Skeletal muscle satellite cell (primary cell): Measurements from ENCODE around the gene FNIP2.

Experiments
- H3K27me3 ChIP-seq: 2 replicates; pipeline ENCODE4 v1.7.0; 2013; ENCODE audit warnings: low read length; ENCODE audit not compliant: control insufficient read depth, insufficient read depth
- H3K36me3 ChIP-seq: 2 replicates; pipeline ENCODE4 v1.7.0; 2013; ENCODE audit warnings: mild to moderate bottlenecking, control low read depth, low read length; ENCODE audit not compliant: insufficient read depth
- H3K4me1 ChIP-seq: 2 replicates; pipeline ENCODE4 v1.7.0; 2013; ENCODE audit warnings: low read length; ENCODE audit not compliant: control insufficient read depth, insufficient read depth
- H3K4me2 ChIP-seq: 2 replicates; pipeline ENCODE4 v1.7.0; 2013; ENCODE audit warnings: mild to moderate bottlenecking, low read length
- H3K4me3 ChIP-seq: 2 replicates; pipeline ENCODE4 v1.7.0; 2013; ENCODE audit warnings: low read length
- H3K9ac ChIP-seq: 2 replicates; pipeline ENCODE4 v1.7.0; 2013; ENCODE audit warnings: mild to moderate bottlenecking, low read depth, low read length, moderate library complexity
- H3K9me3 ChIP-seq: replicated peaks from 2 replicates; pipeline ENCODE4 v1.7.0; 2013; ENCODE audit warnings: mild to moderate bottlenecking, control low read depth, low read length

The FNIP2 gene

DNA sequence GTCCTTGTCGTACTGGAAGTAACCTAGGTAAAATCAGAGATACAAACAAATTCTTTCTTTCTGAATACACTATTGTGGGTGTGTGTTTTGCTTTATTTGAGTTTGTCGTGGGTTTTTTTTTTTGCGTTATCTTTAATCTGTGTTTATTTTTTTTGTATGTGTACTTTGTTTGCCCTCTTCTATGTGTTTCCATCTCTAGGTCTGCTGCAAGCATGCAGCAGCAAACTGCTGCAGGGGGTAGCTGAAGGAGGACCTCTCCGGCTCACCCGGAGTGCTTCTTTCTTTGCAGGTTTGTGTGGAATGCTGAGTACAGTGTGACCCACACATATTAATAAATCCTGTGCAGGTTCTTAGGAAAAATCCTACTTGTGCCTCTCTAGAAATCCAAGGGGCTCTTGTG is 64.8 kb downstream of the FNIP2 start:
- H3K4me1 ChIP-seq = no peaks in the 10 kb centered on the region
- H3K4me2 ChIP-seq = no peak overlapping the region
- peaks cover 27% of the 10 kb centered on the region for H3K36me3 ChIP-seq
- no peak overlapping the region for H3K4me3 ChIP-seq
- H3K9ac ChIP-seq = no peak overlapping the region
- H3K27me3 ChIP-seq = no peaks in the 10 kb centered on the region
- no peaks in the 10 kb centered on the region for H3K9me3 ChIP-seq

DNA sequence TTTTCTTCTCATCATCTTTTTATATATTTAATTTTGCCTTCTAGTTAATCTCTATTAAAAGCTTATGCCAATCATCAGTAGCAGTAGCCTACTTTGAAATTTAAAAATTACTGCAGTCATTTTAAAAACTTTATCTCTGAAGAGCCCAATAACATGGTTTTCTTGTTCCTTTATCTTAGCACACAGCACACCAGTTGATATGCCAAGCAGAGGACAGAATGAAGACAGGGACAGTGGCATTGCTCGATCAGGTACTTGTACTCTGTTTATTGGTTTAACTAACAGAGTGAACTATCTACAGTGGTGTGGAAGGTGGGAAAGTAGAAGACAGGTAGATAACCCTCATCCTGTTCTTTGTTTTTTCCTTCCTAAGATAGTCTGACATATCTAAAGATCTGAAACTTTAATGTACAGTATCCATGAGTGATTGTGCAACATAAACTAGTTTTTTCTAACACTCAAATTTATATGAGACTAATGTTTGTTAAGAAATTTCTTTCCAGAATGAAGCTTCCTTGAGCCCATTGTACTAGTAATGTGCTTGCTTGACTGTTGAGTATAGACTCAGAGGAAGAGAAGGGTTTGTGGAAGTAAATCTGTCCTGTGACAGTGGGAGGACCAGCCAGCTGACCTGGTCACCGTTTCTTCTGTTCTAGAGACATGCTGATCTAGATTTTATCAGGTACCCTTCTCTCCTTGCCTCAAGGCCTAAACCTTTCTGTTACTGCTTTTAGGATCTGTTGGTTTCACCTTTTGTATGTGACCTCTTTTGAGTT is 66.6 kb downstream of the FNIP2 start:
- Histone ChIP-seq H3K4me2 (no peak overlapping the region), H3K36me3 (peaks cover 27% of the 10 kb centered on the region), H3K9me3 (no peaks in the 10 kb centered on the region), H3K4me1 (no peaks in the 10 kb centered on the region), H3K27me3 (no peaks in the 10 kb centered on the region), H3K9ac (no peak overlapping the region), H3K4me3 (no peak overlapping the region)

DNA sequence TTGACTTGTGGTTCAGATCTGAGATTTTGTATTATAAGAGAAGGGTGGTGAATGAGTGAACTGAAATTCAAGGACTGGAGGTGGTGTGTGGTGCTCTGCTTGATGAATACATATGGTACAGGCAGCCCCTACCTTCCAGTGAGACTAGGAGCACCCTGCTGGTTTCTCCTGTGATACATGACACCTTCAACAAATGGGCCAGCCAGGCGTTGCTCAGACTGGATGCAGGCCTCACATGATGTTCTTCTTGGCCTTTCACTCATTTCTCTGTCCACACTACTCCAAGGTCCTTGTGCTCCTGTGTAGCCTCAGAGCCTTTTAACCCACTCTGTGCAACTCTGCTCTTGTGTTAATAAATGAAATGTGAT is 67.2 kb downstream of the FNIP2 start:
- Histone ChIP-seq H3K4me1 (no peaks in the 10 kb centered on the region), H3K9ac (no peak overlapping the region), H3K36me3 (peaks cover 30% of the 10 kb centered on the region), H3K4me2 (no peak overlapping the region), H3K9me3 (no peaks in the 10 kb centered on the region), H3K4me3 (no peak overlapping the region), H3K27me3 (no peaks in the 10 kb centered on the region)

DNA sequence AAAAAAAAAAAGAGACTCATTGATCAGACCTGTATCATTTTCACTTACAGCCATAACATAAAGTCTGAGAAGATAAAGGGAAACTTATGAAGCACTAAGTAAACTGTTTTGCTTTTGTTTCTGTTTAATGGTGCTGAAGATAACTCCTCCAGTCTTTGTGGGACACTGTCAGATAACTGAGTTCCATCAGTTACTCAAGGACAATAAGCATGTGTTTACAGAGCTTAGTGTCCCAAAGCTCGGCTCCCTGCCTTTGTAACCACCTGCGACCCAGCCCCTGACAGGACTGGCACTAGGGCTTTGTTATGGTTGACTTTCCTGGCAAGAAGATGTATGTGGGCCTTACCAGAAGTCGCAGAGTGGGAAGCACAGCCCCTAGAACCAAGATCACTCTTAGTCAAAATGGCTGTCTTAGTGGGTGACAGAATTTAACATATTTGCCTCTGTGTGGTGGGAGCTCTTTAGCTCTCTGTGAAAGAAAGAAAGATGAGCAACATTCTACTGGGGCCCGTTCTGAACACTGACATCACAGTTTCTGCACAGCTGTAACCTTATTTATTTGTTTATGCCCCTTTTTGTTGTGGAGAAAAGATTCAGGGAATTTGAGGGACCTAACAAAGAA is 68.1 kb downstream of the FNIP2 start:
- Histone ChIP-seq H3K9ac (no peak overlapping the region), H3K9me3 (no peaks in the 10 kb centered on the region), H3K4me1 (no peaks in the 10 kb centered on the region), H3K36me3 (peaks cover 24% of the 10 kb centered on the region), H3K4me2 (no peak overlapping the region), H3K4me3 (no peak overlapping the region), H3K27me3 (no peaks in the 10 kb centered on the region)

DNA sequence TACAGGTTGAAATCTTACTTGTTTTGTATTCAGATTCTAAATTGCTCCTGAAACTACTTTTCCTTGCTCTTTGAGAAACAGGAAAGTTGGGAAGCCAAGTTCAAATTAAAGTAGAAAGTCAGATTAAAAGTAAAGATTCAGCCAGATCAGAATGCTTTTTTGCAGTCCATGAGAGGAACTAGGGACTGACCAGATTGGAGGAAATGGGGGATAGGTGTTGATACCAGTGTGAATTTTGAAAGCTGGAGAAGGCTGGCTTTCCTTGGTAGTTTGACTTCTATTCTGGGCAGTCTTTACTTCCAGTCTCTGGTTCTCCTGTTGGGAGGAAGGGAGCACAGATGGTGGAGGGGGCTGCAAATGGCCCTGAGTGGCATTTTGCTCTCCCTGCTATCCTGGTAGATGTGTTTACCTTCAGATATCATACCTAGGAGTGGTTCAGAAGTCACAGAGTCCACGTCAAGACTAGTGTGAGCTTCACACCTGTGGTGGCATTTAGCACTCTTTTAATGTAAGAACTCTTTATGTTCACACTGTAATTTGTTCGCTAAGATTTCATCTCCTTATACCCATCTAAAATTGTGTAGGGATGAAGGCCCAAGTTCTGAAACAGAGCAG is 68.8 kb downstream of the FNIP2 start:
- H3K4me2 ChIP-seq = no peak overlapping the region
- no peaks in the 10 kb centered on the region for H3K9me3 ChIP-seq
- no peak overlapping the region for H3K4me3 ChIP-seq
- H3K4me1 ChIP-seq = no peaks in the 10 kb centered on the region
- H3K27me3 ChIP-seq = no peaks in the 10 kb centered on the region
- H3K36me3 ChIP-seq = peaks cover 23% of the 10 kb centered on the region
- H3K9ac ChIP-seq = no peak overlapping the region

DNA sequence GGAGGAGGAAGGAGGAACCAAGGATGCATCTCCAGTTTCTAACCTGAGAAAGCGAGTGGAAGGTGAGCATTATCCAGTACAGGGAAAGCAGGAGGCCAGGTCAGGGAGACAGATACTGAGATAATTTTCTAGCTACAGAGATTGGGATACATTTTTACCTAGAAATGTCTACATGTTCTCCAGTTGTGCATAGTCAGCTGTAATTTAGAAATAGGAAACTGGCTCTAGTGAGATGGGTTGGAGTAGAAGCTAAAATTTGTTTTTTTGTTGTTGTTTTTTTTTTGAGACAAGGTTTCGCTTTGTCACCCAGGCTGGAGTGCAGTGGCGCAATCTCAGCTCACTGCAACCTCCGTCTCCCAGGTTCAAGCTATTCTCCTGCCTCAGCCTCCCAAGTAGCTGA is 71.3 kb downstream of the FNIP2 start:
- Histone ChIP-seq H3K9ac (no peak overlapping the region), H3K36me3 (peaks cover 15% of the 10 kb centered on the region), H3K9me3 (no peaks in the 10 kb centered on the region), H3K27me3 (no peaks in the 10 kb centered on the region), H3K4me1 (no peaks in the 10 kb centered on the region), H3K4me2 (no peak overlapping the region), H3K4me3 (no peak overlapping the region)

DNA sequence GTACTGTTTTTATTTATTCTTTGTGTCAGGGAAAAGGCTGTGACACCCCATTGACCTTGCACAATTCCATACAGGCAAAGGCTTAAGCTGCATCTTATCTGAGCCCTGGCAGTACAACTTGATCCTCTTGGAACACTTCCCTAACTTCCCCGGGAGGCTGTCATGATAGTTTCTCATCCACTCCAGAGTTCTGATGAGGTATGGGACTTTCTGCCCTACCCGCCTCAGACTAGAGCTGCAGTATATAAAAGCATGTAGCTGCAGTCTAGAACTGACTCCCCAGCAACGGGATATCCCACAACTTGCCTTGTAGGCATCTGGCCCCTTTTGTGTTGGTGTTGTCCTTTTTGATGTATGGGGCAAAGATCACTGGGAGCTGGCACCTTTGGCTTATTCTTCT is 72.7 kb downstream of the FNIP2 start:
- Histone ChIP-seq H3K4me2 (no peak overlapping the region), H3K4me3 (no peak overlapping the region), H3K36me3 (peaks cover 12% of the 10 kb centered on the region), H3K27me3 (no peaks in the 10 kb centered on the region), H3K9me3 (no peaks in the 10 kb centered on the region), H3K9ac (no peak overlapping the region), H3K4me1 (no peaks in the 10 kb centered on the region)

DNA sequence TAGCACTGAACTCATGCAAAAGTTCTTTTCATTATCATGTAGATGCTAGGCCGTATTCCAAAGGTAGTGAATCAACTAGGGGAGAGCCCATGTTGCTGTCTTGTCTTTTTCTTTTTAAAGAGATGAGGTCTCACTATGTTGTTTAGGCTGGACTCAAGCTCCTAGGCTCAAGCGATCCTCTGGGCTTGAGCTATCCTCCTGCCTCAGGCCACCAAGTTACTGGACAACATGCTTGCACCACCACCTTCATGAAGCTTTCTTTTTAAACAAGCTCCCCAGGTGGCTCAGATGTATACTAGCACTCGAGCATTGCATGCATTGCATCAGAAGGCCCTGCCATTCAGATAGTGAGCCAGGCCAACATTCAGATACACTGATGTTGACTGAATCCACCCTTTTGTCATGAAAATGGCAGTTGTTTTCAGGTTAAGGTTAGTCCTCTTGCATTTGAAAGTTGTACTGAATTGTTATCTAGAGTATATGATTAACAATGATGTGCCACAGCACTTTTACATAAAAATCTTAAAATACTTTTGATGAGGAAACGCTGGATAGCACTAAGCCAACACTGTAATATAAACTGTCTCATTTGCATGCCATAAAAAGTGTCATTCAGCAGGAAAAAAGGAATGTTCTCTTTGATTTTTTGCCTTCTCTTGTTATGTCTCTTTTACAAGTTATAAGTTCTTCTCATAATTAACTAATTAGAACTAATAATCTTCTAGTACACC is 76.7 kb downstream of the FNIP2 start:
- Histone ChIP-seq H3K9ac (no peak overlapping the region), H3K36me3 (peaks cover 25% of the 10 kb centered on the region), H3K4me1 (no peaks in the 10 kb centered on the region), H3K4me2 (no peak overlapping the region), H3K9me3 (no peaks in the 10 kb centered on the region), H3K27me3 (no peaks in the 10 kb centered on the region), H3K4me3 (no peak overlapping the region)

DNA sequence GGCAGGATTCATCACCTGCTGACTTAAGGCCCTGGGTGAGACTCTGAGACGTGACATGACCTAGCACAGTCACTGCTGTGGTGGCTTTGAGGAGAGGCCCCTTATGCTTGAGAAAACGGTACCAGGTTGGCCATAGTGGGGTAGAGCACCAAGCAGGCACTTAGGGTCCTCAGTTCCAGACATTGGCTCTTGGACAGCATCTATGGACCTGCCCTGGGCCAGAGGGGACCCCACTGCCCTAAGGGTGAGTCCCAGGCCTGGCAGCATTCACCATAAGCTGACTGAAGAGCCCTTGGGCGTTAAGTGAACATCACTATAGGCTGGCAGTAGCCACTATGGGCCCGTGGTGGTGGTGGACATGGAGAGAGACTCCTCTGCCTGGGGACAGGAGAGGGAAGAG is 78.7 kb downstream of the FNIP2 start:
- Histone ChIP-seq H3K36me3 (peaks cover 28% of the 10 kb centered on the region), H3K9ac (no peak overlapping the region), H3K27me3 (no peaks in the 10 kb centered on the region), H3K4me3 (no peak overlapping the region), H3K9me3 (no peaks in the 10 kb centered on the region), H3K4me1 (no peaks in the 10 kb centered on the region), H3K4me2 (no peak overlapping the region)

DNA sequence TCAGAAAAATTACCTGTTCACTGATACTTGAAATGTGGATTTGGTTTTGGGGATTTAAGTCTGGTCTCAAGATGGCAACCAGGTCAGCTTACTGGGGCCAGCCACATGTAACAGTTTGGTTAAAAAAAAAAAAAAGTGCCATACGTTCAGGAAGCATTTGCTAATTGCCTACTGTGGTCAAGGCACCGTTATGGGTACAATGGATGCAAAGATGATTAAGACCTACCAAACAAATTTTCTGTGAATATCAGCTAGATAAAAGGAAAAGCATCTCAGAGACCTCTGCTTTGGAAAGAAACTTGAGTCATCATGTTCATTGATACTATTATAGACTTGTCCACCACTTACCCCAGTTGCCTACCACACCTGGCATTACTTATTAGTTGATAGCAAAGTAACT is 80.9 kb downstream of the FNIP2 start:
- no peak overlapping the region for H3K4me2 ChIP-seq
- no peaks in the 10 kb centered on the region for H3K9me3 ChIP-seq
- H3K27me3 ChIP-seq = no peaks in the 10 kb centered on the region

DNA sequence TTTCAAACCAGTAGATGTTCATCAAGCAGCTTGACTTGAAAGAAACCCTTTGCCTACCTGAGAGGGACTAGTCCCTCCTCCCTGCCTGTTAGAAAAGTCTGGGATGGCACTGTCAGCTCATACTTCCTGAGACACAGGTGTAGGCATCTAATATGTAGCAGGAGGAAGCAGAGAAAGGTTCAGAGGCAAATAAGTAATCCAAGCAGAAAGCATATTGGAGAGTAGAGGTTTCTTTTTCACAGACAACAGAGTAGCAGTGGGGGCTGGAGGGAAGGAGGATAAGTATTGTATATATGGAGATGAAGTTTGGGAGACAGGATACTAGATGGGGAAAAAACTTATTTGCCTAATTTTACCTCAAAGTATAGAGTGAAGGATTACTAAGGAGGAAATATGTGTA is 81.5 kb downstream of the FNIP2 start:
- Histone ChIP-seq H3K4me3 (no peak overlapping the region), H3K9ac (no peak overlapping the region), H3K4me2 (no peak overlapping the region), H3K9me3 (no peaks in the 10 kb centered on the region), H3K27me3 (no peaks in the 10 kb centered on the region), H3K4me1 (no peaks in the 10 kb centered on the region), H3K36me3 (peaks cover 22% of the 10 kb centered on the region)

More for the DNA sequence above, 80.9 kb downstream of the FNIP2 start:
- no peaks in the 10 kb centered on the region for H3K4me1 ChIP-seq
- H3K4me3 ChIP-seq = no peak overlapping the region
- peaks cover 25% of the 10 kb centered on the region for H3K36me3 ChIP-seq
- H3K9ac ChIP-seq = no peak overlapping the region
